ENCODE results near the gene KRTAP10-3. TPM values are rescaled to one million over a fixed set of nuclear protein-coding genes. Genes with fewer than 3 reads are reported as not detected.
A peak's percentile ranks its signal among the peaks of the same experiment; 100 is the strongest.
"Not testable (repeated sequence)": the region's sequence is repeated elsewhere in the genome, so short reads cannot be mapped to it uniquely, and the experiment has no call there.

KRTAP10-3 gene
- total RNA-seq, 1 donor from 2014 or later = not detected

DNA sequence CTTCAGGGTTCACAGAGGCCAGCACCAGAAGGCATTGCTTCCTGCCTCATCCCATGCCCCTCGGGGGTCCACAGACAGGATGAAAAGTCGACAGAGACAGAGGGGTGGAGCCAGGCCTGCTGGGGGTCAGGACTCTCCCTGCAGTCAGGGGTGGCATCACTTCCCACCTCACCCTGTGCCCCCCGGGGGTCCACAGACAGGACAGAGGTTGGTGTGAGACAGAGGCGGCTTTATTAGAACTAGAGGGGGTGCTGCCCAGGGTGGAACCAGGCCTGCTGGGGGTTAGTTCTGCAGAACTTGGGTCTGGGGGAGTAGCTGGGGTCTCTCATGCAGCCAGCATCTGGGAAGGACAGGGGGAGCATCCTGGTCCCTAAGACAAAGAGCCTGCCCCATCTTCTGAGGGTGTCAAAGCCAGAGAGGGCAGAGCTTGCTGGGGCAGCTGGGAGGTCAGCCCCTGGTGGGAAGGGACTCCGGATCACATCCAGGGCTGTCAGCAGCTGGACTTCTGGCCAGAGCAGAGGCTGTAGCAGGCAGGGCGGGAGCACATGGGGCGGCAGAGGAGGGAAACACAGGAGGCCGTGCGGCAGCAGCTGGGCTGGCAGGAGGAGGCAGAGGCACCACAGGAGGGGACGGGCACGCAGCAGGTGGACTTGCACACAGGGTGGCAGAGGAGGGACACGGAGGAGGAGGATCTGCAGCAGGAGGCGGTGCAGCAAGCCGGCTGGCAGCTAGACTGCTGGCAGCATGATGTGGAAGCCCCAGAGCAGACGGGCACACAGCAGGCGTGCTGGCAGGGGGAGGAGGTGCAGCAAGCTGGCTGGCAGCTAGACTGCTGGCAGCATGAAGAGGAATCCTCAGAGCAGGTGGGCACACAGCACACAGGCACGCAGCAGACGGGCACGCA is 32.6 kb upstream of the KRTAP10-3 start:
- not testable (repeated sequence) for DNase-seq (ENCODE audit: low spot score)

- no peak for DNase-seq (ENCODE audit: low spot score)
These were observed 31.7 kb upstream of the KRTAP10-3 start for GRCh38 chr21:44590311-44590721.

DNA sequence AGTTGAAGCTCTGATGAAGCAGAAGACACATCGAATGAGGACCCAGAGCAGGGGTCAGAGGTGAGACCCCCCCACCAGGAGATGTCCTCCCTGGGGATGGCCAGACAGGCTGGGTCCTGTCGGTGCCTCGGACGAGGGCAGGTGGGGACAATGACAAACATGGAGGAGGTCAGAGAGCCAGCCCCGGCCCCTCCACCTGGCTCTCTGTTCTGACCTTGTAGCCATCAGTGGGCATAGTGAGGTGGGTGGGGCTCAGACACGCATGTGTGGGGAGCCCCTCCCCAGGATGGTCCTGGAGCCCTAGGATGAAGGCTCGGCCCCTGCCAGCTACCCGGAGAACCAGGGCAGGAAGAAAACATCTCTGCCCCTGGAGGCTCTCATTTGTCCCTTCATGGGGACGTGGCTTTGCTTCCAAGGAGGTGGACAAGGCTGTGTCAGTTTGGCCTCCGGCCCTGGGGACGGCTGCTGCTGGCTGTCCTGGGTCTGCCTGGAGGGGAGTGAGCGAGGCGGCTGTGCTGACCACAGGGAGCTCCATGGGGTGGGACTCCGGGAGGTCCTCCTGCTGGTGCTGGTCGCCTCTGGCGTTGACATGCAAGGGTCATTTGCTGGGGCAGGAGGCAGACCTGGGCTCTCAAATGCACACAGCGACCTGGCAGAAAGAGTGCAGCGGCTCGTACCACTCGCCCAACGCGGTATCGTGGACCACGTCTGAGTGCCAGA is 31.2 kb upstream of the KRTAP10-3 start:
- no peak for DNase-seq (ENCODE audit: low spot score)

- DNase-seq (ENCODE audit: low spot score) = no peak
These were observed 30.5 kb upstream of the KRTAP10-3 start for GRCh38 chr21:44589094-44589493.

DNA sequence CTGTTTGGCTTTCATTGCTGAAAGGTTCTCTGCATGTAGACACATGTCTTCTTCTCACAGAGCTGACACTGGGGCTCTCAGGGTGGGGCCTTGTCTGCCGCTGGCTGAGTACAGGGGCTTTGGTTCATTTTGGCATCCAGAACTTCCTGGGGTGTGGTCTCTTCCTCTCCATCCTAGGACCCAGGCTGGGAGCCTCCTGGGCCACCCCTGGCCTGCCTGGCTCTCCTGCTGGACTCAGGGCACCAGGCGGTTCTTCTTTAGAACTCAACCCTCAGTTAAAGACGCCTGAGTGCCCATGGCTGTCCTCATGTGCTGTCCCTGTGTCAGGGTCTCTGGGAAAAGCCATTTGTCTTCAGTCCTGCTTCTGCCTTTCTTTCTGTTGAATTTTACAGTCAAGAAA is 27.3 kb upstream of the KRTAP10-3 start:
- no peak for DNase-seq (ENCODE audit: low spot score)

DNA sequence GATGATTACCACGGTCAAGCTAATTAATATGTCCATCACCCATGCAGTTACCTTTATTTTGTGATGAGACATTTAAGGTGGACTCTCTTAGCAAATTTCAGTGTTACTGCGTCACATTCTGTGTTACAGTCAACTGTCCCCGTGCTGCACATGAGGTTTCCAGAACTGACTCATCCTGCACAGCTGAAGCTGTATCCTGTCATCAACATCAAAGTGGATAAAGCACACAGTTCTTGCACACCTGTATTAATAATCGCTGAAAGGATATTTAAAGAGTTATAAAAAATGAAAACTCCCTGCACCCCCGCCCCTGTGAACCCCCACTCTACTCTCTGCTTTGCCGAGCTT is 25.2 kb upstream of the KRTAP10-3 start:
- DNase-seq (ENCODE audit: low spot score) = no peak

- no peak for DNase-seq (ENCODE audit: low spot score)
These were observed 24.6 kb upstream of the KRTAP10-3 start for GRCh38 chr21:44583089-44583799.

DNA sequence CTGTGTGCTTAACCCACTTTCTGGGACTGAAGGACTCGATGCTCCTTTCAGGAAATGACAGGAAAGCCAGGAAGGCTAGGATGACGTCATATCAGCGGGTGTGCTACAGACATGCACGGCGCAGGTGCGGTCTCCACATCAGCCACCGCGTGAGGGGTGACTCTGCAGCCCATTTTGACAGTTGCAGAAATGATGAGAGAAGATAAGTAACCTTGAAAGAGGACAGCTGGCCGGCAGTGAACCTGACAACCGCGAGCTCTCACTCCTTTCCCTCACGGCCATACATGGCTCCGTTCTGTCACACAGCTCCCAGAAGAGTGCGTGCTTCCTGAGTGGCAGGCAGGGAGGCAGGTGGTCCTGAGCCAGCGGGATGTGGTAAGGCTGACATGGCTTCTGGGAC is 23.5 kb upstream of the KRTAP10-3 start:
- no peak for DNase-seq (ENCODE audit: low spot score)

- DNase-seq (ENCODE audit: low spot score) = no peak
These were observed 22.6 kb upstream of the KRTAP10-3 start for GRCh38 chr21:44581158-44581557.

DNA sequence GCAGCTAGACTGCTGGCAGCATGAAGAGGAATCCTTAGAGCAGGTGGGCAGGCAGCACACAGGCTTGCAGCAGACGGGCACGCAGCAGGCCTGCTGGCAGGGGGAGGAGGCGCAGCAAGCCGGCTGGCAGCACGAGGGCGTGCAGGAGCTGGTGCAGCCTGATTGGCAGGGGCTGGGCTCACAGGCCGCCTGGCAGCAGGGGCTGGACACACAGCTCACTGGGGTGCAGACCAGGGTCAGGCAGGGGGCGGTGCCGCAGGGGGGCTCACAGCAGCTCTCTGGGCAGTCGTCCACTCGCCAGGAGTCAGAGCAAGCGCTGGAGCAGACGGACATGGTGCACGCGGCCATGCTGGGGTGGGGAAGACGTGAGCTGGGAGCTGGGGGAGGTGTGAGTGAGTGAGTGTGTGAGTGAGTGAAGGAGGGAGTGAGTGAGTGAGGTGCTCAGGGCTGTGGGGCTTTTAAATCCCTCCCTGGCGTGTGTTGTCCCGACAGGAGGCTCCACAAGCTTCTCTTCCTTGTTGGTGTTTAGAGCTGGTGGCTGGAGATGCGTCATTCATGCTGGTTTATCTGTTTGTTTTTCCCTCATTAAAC is 21.7 kb upstream of the KRTAP10-3 start, which contains the start of gene KRTAP10-5:
Gene KRTAP10-5, minus strand, starts transcription at position 374 of the 591 bp plus-strand sequence. Its CDS starts 26 bp downstream, at position 348.
- peak; percentile 88 for DNase-seq (ENCODE audit: low spot score)

GRCh38 chr21:44579833-44580144 is 21.2 kb upstream of the KRTAP10-3 start:
- no peak for DNase-seq (ENCODE audit: low spot score)

GRCh38 chr21:44579056-44579832 is 20.6 kb upstream of the KRTAP10-3 start:
- DNase-seq (ENCODE audit: low spot score) = no peak

GRCh38 chr21:44578371-44579055 is 19.9 kb upstream of the KRTAP10-3 start:
- no peak for DNase-seq (ENCODE audit: low spot score)

DNA sequence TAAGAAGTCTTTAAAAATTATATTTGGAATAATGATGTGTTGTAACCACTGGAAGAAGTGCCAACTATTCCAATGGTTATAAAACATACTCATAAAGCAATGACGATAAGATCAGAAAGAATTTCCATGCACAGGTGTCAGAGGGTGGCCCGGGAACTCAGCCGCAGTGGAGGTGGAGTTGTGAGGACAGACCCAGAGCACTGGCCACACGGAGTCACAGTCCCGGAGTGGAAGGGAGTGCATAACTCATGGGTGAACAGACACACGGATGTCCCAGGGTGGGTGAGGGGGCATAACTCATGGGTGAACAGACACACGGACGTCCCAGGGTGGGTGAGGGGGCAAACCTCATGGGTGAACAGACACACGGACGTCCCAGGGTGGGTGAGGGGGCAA is 17.4 kb upstream of the KRTAP10-3 start:
- DNase-seq (ENCODE audit: low spot score) = no peak

- DNase-seq (ENCODE audit: low spot score) = no peak
These were observed 16.9 kb upstream of the KRTAP10-3 start for GRCh38 chr21:44575307-44576024.

DNA sequence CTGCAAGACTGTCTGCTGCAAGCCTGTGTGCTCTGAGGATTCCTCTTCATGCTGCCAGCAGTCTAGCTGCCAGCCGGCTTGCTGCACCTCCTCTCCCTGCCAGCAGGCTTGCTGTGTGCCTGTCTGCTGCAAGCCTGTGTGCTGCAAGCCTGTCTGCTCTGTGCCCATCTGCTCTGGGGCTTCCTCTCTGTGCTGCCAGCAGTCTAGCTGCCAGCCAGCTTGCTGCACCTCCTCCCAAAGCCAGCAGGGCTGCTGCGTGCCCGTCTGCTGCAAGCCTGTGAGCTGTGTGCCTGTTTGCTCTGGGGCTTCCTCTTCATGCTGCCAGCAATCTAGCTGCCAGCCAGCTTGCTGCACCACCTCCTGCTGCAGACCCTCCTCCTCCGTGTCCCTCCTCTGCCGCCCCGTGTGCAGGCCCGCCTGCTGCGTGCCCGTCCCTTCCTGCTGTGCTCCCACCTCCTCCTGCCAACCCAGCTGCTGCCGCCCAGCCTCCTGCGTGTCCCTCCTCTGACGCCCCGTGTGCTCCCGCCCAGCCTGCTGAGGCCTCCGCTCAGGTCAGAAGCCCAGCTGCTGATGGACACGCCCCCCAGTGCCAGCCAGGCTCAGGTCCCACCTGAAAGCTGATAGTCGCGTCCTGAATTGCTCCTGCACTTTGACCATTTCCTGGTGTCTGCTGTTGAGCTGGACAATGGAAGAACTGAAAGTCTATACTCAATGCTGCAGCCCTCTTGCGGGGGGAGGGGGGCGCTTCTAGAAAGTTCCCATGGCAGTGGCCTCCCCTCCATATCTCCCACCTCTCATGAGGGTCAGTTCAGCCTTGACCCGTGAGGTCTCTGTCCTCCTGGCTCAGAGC is 16.1 kb upstream of the KRTAP10-3 start:
- no peak for DNase-seq (ENCODE audit: low spot score)

GRCh38 chr21:44573630-44574456 is 15.2 kb upstream of the KRTAP10-3 start, which contains the start of gene KRTAP10-4:
TSS of gene KRTAP10-4 (plus strand) at chr21:44573729. CDS start at chr21:44573759, 30 bp downstream.
- not testable (repeated sequence) for DNase-seq (ENCODE audit: low spot score)
